Neutrophil (primary cell): ENCODE results near the gene SPAG6.
A peak's percentile ranks its signal among the peaks of the same experiment; 100 is the strongest.

Experiments
- H3K27ac ChIP-seq: fragments of 200-600 bp; sonication (generic); 2 replicates; pipeline ENCODE4 v1.5.1; 2016; ENCODE audit warnings: mild to moderate bottlenecking, moderate library complexity
- H3K27me3 ChIP-seq: fragments of 200-600 bp; sonication (generic); 2 replicates; pipeline ENCODE4 v1.6.0; 2016; ENCODE audit warnings: mild to moderate bottlenecking
- H3K36me3 ChIP-seq: fragments of 200-600 bp; sonication (generic); 2 replicates; pipeline ENCODE4 v1.5.1; 2017
- H3K4me1 ChIP-seq, 2 experiments: fragments of 200-600 bp in 1 of 2; sonication (generic) in 1 of 2; 1 replicate in 1 of 2; 2 replicates in 1 of 2; pipeline versions ENCODE4 v1.5.1 to v1.6.1; 2013 to 2016; ENCODE audit warnings: low read depth in 1 of 2, low read length in 1 of 2, mild to moderate bottlenecking in 1 of 2, moderate library complexity in 1 of 2; ENCODE audit not compliant: control insufficient read depth in 1 of 2, insufficient read depth in 1 of 2
- H3K4me3 ChIP-seq, 2 experiments: fragments of 200-600 bp in 1 of 2; sonication (generic) in 1 of 2; 1 replicate in 1 of 2; 2 replicates in 1 of 2; pipeline ENCODE4 v1.5.1; 2013 to 2016; ENCODE audit warnings: low read depth in 1 of 2, low read length in 1 of 2, mild to moderate bottlenecking in 1 of 2, moderate library complexity in 1 of 2
- H3K9me3 ChIP-seq: fragments of 200-600 bp; sonication (generic); 2 replicates; pipeline ENCODE4 v1.5.1; 2016
- CTCF ChIP-seq: fragments of 200-600 bp; sonication (generic); IDR thresholded peaks from 2 replicates; pipeline ENCODE4 v1.5.1; 2016; ENCODE audit warnings: antibody characterized with exemption

SPAG6 gene

GRCh38 chr10:22344249-22344648 lies 1.0 kb upstream of the SPAG6 start:
- H3K4me3 ChIP-seq: no peak overlapping the region
- TF ChIP-seq CTCF: no peak
- no peaks in the 10 kb centered on the region for H3K36me3 ChIP-seq
- H3K9me3 ChIP-seq: no peaks in the 10 kb centered on the region
- peaks cover 28 to 32% of the 10 kb centered on the region in 2 experiments for H3K4me1 ChIP-seq
- H3K27me3 ChIP-seq: peaks cover 100% of the 10 kb centered on the region
- no peak overlapping the region for H3K27ac ChIP-seq

GRCh38 chr10:22344781-22345300 lies 455 bp upstream of the SPAG6 start:
- no peak for TF ChIP-seq CTCF
- no peaks in the 10 kb centered on the region for H3K9me3 ChIP-seq
- peak overlapping the region; percentile 1 for H3K27ac ChIP-seq
- H3K36me3 ChIP-seq: no peaks in the 10 kb centered on the region
- H3K27me3 ChIP-seq: peaks cover 100% of the 10 kb centered on the region
- peaks cover 25 to 27% of the 10 kb centered on the region in 2 experiments for H3K4me1 ChIP-seq
- H3K4me3 ChIP-seq: peak overlapping the region; percentile 52 to 83

- H3K9me3 ChIP-seq: no peaks in the 10 kb centered on the region
- H3K27me3 ChIP-seq: peaks cover 96% of the 10 kb centered on the region
- H3K4me3 ChIP-seq: peak overlapping the region; percentile 52 to 83
- H3K36me3 ChIP-seq: no peaks in the 10 kb centered on the region
- H3K4me1 ChIP-seq: peaks cover 18 to 19% of the 10 kb centered on the region in 2 experiments
- no peak overlapping the region for H3K27ac ChIP-seq
- TF ChIP-seq CTCF: no peak
Measured at GRCh38 chr10:22346096-22346661, 883 bp downstream of the SPAG6 start.

DNA sequence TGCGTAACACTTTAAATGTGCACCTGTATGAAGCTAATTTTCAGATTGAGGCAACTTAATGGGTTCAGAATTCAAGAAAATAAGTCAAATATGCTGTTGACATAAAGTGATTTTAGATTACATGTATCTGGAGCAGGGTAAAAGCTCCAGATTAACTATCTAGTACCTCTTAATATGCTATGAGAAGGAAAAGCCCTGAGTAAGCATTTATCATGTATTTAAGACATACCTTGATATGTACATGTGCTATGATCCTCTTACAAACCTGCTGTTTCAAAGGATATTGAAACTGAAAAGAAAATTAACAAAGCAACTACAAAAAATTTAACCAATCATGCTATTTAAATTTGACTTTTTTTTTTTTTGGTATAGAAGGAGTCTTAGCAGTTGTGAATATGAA lies 4.5 kb downstream of the SPAG6 start:
- Histone ChIP-seq H3K9me3 (no peaks in the 10 kb centered on the region), H3K27ac (no peak overlapping the region), H3K36me3 (no peaks in the 10 kb centered on the region), H3K4me3 (no peak overlapping the region), H3K4me1 (peaks cover 11 to 15% of the 10 kb centered on the region in 2 experiments), H3K27me3 (peaks cover 73% of the 10 kb centered on the region)
- TF ChIP-seq CTCF: no peak

DNA sequence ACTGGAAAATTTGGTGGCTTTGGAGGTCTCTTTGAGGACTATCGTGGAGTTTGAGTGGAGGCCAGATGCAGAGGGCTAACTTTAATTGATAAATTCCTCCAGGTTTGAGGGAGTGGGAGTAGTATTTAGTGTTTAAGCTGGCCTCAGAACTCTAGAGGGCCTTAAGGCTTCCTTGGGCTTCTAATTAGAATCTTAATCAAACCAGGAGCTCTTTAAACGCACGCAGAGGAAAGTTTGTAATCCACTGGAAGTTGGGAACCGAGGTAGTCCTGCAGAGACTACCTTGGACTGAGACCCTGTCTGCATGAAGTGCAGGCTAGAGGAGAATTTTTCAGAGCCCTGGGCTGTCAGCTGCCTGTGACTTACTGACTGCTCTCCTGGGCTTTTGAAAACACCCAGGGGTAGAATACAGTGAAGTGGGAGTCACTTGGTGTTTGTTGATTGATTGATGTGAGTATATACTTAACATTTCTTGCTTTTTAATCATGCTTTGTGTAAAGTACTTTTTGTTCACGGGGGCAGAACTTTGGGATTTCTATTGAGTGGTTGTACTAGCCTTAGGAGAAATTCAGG lies 5.9 kb downstream of the SPAG6 start:
- H3K27me3 ChIP-seq: peaks cover 58% of the 10 kb centered on the region

More for the DNA sequence above, 5.9 kb downstream of the SPAG6 start:
- Histone ChIP-seq H3K4me1 (peaks cover 0 to under 1% of the 10 kb centered on the region in 2 experiments), H3K9me3 (no peaks in the 10 kb centered on the region), H3K36me3 (no peaks in the 10 kb centered on the region), H3K4me3 (no peak overlapping the region), H3K27ac (no peak overlapping the region)
- no peak for TF ChIP-seq CTCF
